C4-2B (cell line): ENCODE measurements around the gene BLMH.
A peak's percentile ranks its signal among the peaks of the same experiment; 100 is the strongest.

Source experiments
- H3K27ac ChIP-seq: fragments of 450-650 bp; 2 replicates; pipeline ENCODE4 v1.5.1; 2017
- ZFX ChIP-seq: fragments of 450-650 bp; IDR thresholded peaks from 2 replicates; pipeline ENCODE4 v1.6.1; 2017
- TF ChIP-seq, protein P1 (sequence below): fragments of 450-650 bp; conservative IDR thresholded peaks from 2 replicates; pipeline ENCODE4 v1.5.1; 2017; ENCODE audit warnings: mild to moderate bottlenecking

BLMH gene

GRCh38 chr17:30333503-30334360 is 42.0 kb upstream of the BLMH start, which contains the start of gene TMIGD1:
TMIGD1 (minus strand) TSS chr17:30334057; CDS start chr17:30332133, 1,924 bp downstream.
- TF ChIP-seq, protein P1, sequence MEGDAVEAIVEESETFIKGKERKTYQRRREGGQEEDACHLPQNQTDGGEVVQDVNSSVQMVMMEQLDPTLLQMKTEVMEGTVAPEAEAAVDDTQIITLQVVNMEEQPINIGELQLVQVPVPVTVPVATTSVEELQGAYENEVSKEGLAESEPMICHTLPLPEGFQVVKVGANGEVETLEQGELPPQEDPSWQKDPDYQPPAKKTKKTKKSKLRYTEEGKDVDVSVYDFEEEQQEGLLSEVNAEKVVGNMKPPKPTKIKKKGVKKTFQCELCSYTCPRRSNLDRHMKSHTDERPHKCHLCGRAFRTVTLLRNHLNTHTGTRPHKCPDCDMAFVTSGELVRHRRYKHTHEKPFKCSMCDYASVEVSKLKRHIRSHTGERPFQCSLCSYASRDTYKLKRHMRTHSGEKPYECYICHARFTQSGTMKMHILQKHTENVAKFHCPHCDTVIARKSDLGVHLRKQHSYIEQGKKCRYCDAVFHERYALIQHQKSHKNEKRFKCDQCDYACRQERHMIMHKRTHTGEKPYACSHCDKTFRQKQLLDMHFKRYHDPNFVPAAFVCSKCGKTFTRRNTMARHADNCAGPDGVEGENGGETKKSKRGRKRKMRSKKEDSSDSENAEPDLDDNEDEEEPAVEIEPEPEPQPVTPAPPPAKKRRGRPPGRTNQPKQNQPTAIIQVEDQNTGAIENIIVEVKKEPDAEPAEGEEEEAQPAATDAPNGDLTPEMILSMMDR = no peak
- no peak for TF ChIP-seq ZFX
- peak within 1 kb of the TSS; percentile 24; the same call in 1 of the 2 replicates for H3K27ac ChIP-seq

- no peak overlapping the region for H3K27ac ChIP-seq
- TF ChIP-seq ZFX = no peak
- TF ChIP-seq, protein P1 = no peak
Measured at GRCh38 chr17:30332057-30332542, 40.4 kb upstream of the BLMH start.

DNA sequence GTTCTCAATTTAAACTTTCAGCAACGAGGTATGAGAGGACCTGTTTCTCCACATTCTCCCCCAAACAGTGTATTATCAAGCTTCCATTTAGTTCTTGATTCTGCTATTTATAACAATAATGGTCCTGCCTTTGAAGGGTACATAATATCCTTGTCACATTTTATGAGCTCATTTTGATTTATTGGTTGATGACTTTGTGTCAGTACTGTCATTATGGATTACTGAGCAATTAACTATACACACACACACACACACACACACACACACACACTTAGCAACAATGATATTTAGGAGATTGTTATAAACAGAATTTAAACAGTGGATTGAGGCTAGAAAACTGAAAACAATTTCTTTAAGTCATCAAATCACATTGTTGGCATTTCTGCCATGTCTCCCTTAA is 35.1 kb upstream of the BLMH start:
- no peak overlapping the region for H3K27ac ChIP-seq
- TF ChIP-seq, protein P1 = no peak
- no peak for TF ChIP-seq ZFX

DNA sequence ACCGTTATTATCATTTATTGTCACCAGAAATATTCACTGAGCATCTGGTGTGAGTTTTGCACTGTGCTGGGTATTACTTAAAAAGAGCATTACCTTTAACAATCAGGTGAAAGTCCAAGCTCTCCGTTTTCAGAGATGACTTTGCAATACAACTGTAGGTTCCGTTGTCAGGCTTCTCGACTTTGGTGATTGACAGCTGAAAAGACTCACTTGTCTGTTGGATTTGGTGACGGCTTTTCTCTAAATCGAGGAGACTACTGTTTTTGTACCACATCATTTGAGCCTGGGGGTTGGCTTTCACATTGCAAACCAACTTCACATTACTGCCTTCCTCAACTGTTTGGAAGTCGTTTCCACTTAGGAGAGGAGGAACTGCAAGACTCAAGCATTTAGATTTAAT is 33.0 kb upstream of the BLMH start:
- TF ChIP-seq, protein P1 = no peak
- no peak for TF ChIP-seq ZFX
- no peak overlapping the region for H3K27ac ChIP-seq

GRCh38 chr17:30323895-30324319 is 32.2 kb upstream of the BLMH start:
- no peak for TF ChIP-seq ZFX
- TF ChIP-seq, protein P1 = no peak
- no peak overlapping the region for H3K27ac ChIP-seq

DNA sequence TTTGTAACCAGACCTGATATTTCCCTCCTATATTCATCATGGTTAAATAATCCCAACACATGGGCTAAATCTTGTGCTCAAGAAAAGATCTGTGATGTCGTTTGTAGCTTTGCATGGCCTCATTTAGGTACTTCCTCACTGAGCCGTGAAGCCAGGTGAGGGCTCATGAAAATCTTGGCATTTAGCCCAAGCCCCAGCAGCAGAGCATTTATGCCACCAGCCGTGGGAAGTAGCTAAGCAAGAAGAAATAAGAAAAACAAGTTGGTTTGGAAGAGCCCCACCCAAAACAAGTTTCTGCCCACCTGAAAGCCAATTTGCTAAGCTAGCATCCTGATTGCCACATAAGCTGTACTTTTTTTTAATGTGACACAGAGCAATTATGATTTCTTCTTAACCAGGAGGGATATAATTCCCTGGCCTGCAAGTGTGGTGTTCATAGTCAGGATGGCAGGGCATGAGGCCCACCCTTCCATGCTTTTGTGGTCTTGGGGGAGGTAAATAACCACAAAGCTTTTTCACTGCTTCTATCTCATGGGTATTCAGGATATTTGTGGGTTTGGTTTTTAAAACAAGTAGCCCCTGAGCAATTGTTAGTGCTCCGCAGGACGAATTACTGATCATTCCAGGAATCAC is 31.6 kb upstream of the BLMH start:
- TF ChIP-seq ZFX = no peak
- TF ChIP-seq, protein P1 = no peak

GRCh38 chr17:30321314-30321713 is 29.6 kb upstream of the BLMH start:
- no peak for TF ChIP-seq ZFX
- TF ChIP-seq, protein P1 = no peak
- H3K27ac ChIP-seq = no peak overlapping the region

More for the DNA sequence above, 31.6 kb upstream of the BLMH start:
- H3K27ac ChIP-seq = no peak overlapping the region
